Measurements from ENCODE around the gene RP2. TPM values are rescaled to one million over a fixed set of nuclear protein-coding genes. Genes with fewer than 3 reads are reported as not detected.
A peak's percentile ranks its signal among the peaks of the same experiment; 100 is the strongest.

The RP2 gene
- total and polyA plus RNA-seq, 9 of the 15 experiments (the other 6 are each of a cell fraction or from before 2014, with no cell fraction given), result 2.0 to 6.9 (median 3.5) TPM

DNA sequence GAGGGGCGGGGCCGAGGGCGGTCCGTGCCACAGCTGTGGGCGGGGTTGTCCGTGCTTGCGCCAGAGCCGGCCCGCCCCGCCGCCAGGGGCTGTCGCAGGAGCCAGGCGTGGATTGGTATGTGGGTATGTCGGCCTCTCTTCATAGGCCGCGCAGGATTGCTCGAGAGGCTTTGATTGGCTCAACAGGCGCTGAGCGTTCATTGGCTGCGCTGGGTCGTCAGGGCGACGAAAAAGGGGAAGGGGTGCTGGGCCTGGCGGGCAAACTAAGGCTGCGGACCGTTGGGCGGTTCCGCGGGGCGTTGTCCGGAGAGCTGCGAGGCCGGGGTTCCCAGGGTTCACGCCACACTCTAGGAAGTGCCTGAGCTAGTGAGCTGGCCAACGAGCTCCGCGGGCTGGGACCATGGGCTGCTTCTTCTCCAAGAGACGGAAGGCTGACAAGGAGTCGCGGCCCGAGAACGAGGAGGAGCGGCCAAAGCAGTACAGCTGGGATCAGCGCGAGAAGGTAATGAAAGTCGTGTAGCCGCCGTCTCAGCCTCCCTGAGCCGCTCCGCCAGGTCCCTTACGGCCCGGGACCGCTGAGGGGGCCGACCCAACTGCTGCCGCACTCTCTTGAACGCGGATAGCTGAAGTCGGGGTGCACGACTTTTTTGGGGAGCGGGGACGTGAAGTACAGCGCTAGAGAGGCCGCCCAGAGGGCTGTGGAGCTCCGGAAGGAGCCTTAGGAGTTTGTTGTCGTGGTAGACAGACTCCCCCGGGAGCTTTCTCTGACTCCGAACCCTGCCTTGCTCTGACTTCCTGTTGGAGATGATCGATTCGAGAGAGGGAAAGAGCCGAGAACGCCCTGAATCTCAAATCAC is at the start of gene RP2 (continued):
- TF ChIP-seq ZNF778 (CRISPR knock-in tag; IDR thresholded peaks at IDR 0.05) (no peak), HOXB6 (CRISPR knock-in tag; IDR thresholded peaks at IDR 0.05; ENCODE audit: borderline replicate concordance) (no peak), CREB1 (IDR thresholded peaks at IDR 0.05) (0 out of 2 replicates have a peak, but pooled peaks have one; percentile 34), CREB1 (CRISPR knock-in tag; IDR thresholded peaks at IDR 0.05) (peak; percentile 54; the same call in 1 of the 2 replicates), TAF1 (IDR thresholded peaks at IDR 0.05; ENCODE audit: control insufficient read depth, extremely low read depth, insufficient read depth, low read length, severe bottlenecking) (peak; percentile 61), SP2 (IDR thresholded peaks at IDR 0.05; ENCODE audit: extremely low read depth, low read depth, low read length, poor library complexity, severe bottlenecking) (peak; percentile 20), BRF1 (IDR thresholded peaks at IDR 0.05; ENCODE audit: borderline replicate concordance, extremely low read depth, insufficient read length) (no peak), FOXJ2 (tag; IDR thresholded peaks at IDR 0.05) (no peak), TAF7 (tag; IDR thresholded peaks at IDR 0.05) (no peak; the same call in 1 of the 2 replicates), NFIC (IDR thresholded peaks at IDR 0.05) (no peak), POLR2A (conservative IDR thresholded peaks at IDR 0.05) (peak; percentile 69), SOX6 (IDR thresholded peaks at IDR 0.05) (no peak), CHD2 (IDR thresholded peaks at IDR 0.05; ENCODE audit: low read depth, low read length) (peak; percentile 46; the same call in 1 of the 2 replicates), CBX2 (IDR thresholded peaks at IDR 0.05; ENCODE audit: insufficient read depth, low read length, poor library complexity, severe bottlenecking) (no peak), SMAD2 (IDR thresholded peaks at IDR 0.05; ENCODE audit: low read depth, low read length) (no peak), HCFC1 (IDR thresholded peaks at IDR 0.05; ENCODE audit: low read depth, low read length) (no peak)
- TF ChIP-seq, protein P1, sequence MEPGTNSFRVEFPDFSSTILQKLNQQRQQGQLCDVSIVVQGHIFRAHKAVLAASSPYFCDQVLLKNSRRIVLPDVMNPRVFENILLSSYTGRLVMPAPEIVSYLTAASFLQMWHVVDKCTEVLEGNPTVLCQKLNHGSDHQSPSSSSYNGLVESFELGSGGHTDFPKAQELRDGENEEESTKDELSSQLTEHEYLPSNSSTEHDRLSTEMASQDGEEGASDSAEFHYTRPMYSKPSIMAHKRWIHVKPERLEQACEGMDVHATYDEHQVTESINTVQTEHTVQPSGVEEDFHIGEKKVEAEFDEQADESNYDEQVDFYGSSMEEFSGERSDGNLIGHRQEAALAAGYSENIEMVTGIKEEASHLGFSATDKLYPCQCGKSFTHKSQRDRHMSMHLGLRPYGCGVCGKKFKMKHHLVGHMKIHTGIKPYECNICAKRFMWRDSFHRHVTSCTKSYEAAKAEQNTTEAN (CRISPR knock-in tag; IDR thresholded peaks at IDR 0.05), result no peak
- TF ChIP-seq, protein P2, sequence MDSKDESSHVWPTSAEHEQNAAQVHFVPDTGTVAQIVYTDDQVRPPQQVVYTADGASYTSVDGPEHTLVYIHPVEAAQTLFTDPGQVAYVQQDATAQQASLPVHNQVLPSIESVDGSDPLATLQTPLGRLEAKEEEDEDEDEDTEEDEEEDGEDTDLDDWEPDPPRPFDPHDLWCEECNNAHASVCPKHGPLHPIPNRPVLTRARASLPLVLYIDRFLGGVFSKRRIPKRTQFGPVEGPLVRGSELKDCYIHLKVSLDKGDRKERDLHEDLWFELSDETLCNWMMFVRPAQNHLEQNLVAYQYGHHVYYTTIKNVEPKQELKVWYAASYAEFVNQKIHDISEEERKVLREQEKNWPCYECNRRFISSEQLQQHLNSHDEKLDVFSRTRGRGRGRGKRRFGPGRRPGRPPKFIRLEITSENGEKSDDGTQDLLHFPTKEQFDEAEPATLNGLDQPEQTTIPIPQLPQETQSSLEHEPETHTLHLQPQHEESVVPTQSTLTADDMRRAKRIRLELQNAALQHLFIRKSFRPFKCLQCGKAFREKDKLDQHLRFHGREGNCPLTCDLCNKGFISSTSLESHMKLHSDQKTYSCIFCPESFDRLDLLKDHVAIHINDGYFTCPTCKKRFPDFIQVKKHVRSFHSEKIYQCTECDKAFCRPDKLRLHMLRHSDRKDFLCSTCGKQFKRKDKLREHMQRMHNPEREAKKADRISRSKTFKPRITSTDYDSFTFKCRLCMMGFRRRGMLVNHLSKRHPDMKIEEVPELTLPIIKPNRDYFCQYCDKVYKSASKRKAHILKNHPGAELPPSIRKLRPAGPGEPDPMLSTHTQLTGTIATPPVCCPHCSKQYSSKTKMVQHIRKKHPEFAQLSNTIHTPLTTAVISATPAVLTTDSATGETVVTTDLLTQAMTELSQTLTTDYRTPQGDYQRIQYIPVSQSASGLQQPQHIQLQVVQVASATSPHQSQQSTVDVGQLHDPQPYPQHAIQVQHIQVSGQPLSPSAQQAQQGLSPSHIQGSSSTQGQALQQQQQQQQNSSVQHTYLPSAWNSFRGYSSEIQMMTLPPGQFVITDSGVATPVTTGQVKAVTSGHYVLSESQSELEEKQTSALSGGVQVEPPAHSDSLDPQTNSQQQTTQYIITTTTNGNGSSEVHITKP (IDR thresholded peaks at IDR 0.05; ENCODE audit: partially characterized antibody), result peak; percentile 47

All from K562 (cell line).